Activated T-cell treated with anti-CD3 and anti-CD28 coated beads for 4 hours (primary cell): Measurements from ENCODE around the gene PAFAH1B1.
"Not testable (repeated sequence)": the region's sequence is repeated elsewhere in the genome, so short reads cannot be mapped to it uniquely, and the experiment has no call there.

Experiments
- DNase-seq: peaks from one replicate; pipeline ENCODE4 v3.0.0-alpha.2; 2020

The PAFAH1B1 gene

DNA sequence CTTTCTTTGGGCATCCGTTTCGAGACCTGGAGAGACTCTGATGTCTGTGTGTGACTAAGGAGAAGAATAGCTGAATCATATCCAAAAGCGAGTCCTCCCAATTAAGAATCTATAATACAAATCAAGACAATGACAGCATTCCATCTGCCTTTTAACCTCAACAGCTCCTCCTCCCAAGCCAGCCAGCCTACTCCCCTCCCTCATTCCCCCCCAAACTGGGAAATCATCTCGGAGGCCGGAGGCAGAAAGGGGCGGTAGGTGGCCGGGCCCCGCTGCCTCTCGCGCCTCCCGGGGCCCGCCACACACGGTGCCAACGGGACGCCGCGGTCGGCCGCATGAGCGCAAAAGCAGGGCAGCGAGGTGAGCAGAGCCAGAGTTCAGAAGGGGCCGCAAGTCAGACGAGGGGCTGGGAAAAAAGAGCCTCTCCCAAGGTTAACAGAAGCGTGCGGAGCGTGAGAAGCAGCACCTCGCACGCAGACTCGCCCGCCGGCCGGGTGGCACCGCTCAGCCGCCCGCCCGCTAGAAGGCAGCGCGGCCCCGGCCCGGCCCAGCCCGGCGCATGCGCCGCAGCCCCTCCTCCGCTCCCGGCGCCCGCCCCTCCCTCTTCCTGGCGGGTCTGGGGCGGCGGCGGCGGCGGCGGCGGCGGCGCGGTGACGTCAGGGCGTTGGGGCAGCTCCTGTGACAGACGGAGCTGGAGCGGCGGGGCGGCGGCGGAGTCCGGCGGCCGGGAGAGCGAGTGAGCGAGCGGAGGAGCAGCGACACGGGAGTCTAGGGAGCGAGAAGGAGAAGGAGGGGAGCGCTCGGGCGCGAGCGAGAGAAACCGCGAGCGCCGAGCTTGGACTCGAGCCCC is at the start of gene PAFAH1B1:
Gene PAFAH1B1, plus strand, starts transcription at position 684 of the 850 bp plus-strand sequence. CDS start 44,635 bp downstream, outside the sequence.
- peak; percentile 89 for DNase-seq

DNA sequence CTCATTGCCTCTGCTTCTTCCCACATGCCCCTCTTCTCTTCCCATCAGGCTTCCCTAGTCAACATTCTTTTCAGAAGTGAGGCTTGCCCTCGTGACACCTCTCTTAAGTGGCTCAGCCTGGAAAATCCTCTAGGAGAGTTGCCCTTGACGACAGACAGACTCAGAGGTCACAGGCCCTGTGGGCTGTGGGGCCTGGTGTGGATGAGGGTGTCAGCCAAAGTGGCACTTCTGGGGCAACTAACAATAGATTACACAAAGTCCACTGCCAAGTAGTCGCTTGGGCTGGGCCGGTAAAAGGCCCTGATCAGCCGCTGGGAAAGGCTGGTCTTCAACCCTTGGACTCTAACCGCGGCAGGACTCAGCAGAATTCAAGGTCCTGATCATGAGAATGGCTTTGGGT is 48.1 kb upstream of the PAFAH1B1 start:
- no peak for DNase-seq

DNA sequence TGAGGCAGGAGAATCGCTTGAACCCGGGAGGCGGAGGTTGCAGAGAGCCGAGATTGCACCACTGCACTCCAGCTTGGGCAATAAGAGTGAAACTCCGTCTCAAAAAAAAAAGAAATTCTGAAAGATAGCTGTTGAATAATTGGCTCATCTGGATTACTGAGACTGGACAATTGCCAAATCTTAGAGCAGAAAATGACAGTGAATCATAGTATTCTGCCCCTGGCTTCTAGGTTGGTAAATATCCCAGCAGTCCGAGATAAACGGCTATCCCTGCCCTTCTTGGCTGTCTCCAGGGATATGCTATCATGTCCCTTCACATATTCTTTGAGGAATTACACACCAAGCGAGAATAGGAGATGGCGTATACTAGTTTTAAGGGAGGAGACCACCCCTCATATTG is 46.3 kb upstream of the PAFAH1B1 start:
- no peak for DNase-seq

DNA sequence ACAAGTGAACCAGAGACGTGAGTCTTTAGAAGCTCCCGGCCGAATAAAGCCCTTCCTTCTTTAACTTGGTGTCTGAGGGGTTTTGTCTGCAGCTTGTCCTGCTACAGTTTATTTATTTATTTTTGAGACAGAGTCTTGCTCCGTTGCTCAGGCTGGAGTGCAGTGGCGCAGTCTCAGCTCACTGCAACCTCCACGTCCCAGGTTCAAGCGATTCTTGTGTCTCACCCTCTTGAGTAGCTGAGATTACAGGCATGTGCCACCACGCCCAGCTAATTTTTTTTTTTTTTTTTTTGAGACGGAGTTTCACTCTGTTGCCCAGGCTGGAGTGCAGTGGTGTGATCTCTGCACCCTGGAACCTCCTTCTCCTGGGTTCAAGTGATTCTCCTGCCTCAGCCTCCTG is 45.4 kb upstream of the PAFAH1B1 start:
- DNase-seq: not testable (repeated sequence)

DNA sequence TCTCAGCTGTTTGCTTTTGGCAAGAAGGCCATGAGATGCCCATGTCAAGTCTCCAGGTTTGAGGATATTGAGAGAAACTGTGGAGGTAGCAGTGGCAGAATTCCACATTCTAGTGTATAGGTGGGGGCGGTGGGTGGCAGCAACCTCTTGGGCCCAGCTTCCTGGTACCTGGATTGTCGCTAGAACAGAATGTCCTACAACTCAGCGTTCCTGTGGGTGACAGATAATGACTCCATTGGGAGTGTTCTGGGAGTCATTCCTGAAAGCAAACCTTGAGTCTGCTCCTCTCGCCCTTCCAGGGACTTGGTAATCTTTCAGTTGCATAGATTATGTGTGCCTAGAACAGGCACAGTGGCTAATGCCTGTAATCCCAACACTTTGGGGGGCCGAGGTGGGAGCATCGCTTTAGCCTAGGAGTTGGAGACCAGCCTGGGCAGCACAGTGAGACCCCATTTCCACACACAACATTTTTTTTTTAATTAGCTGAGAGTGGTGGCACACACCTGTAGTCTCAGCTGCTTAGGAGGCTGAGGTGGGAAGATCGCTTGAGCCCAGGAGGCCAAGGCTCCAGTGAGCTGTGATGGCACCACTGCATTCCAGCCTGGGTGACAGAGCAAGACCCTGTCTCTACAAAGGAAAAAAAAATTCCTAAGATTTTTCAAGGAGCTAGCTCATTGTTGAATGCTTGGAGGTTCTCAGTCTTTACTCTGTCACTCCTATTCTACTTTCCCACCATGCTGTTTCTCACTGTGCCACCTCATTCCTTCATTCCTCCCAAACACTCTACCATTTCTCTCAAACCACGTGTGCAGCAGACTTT is 43.9 kb upstream of the PAFAH1B1 start:
- no peak for DNase-seq

DNA sequence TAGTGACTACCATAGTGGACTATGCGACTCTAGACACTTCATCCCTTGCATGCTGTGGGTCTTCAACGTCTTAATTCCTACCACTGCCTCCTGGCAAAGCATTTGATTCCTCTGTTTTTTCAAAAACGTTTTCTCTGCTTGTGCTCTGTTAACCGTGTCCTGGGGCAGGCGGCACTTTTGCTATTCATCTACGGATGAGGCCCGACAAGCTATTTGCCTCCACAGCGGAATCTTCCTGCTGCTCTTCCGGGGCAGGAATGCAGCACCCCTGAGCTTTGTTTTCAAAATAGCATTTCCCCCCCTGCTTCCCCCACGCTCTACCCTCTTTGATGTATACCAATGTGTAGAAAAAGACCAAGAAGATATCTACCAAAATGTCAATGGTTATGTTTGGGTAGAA is 42.0 kb upstream of the PAFAH1B1 start:
- DNase-seq: no peak

DNA sequence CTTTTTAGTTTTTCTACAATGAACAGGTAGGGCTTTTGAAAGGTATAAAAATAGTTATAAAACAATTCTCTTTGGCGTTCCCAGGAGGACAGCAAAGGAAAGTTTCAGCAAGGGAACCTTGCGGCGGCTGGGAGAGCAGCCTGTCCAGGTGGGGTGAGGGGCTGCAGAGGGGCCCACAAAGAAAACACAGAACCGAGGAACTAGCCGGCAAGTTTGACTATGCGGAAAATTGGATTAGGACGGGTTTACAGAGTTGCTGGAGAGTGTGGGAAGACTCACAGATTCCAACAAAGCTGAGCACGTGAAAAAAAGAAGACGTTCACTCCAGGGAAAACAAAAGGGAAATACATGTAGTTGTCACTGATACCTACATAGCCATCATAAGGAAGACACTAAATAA is 41.5 kb upstream of the PAFAH1B1 start:
- no peak for DNase-seq

DNA sequence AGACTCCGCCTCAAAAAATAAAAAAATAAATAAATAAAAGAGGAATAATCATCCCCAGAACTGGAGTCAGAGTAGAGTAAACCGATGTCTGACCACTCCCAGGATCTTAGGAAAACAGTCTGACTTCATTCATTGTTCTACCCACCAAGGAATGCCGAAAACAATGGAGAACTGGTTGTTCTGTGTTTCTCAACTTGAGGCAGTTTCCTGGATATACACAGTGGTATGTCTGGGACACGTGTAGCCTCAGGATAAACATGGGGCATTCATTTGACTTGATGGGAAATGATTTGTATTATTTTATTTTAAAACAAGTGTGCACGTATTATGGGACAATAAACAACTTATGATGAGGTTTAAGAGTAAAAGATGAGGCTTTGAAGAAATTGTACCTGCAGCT is 32.8 kb upstream of the PAFAH1B1 start:
- DNase-seq: no peak

DNA sequence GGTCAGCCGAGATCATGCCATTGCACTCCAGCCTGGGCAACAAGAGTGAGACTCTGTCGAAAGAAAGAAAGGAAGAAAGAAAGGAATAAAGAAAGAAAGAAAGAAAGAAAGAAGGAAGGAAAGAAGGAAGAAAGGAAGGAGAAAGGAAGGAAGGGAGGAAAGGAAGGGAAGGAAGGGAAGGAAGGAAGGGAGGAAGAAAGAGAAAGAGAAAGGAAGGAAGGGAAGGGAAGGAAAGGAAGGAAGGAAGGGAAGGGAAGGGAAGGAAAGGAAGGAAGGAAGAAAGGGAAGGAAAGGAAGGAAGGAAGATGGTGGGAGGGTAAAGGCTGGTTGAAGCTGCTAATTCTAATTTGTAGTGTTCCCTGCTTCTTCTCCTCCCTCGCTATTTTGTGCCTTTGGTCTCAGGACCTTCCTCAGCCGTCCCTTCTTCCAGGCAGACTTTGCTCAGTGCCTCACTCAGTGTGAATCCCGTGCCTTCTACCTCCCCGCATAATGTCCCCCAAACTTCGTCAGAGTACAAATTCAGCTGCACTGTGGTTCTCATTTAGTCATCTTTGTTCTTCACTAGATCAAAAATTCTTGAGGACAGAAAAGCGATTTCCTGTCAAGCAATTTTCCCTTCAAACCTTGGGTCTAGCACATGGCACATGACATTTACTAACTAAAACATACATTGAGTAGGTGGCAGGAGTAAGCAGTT is 31.1 kb upstream of the PAFAH1B1 start:
- no peak for DNase-seq

DNA sequence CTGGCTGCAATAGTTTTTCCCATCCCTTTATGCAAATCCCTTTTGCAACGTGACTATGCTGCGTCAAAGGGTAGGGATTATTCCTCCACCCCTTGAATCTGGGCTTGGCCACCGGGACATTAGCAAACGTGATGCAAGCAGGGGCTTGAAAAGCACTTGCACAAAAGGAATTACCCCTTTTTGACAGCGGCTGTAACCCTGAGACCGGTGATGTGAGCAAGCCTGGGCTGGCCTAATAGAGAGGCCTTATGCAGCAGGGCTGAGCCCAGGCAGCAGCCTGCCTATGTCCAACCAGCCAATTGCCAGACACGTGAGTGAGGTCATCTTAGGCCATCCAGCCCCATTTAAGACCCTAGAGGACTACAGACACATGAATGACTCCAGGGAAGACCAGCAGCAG is 30.4 kb upstream of the PAFAH1B1 start:
- no peak for DNase-seq

DNA sequence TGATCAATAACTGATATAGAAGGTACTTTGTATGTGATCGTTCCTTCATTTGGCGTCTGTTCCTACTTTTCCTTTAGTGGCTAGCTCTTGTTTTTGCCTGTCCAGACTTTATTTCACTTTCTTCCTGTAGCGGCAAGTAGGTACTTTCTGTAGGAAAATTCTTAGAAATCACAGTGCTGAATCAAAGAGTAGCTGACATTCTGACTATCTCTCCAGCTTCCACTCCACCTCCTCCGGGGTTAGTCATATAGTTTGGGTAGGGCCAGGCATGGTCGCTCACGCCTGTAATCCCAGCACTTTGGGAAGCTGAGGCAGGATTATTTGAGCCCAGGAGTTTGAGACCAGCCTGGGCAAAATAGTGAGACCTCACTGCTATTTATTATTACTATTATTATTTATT is 29.9 kb upstream of the PAFAH1B1 start:
- DNase-seq: no peak

DNA sequence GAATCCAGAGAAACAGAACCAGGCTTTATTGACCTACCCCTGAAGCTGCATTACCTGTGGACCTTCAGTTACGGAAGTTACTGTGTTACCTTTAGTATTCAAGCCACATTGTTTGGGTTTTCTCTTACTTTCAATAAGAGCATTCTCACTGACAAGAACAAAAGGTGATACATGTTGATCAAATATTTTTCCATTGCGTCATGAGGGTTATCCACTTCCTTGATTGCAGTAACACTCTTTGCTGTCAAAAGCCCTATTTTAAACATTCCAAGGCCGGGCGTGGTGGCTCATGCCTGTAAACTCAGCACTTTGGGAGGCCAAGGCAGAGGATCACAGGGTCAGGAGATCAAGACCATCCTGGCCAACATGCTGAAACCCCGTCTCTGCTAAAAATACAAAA is 28.6 kb upstream of the PAFAH1B1 start:
- DNase-seq: no peak

DNA sequence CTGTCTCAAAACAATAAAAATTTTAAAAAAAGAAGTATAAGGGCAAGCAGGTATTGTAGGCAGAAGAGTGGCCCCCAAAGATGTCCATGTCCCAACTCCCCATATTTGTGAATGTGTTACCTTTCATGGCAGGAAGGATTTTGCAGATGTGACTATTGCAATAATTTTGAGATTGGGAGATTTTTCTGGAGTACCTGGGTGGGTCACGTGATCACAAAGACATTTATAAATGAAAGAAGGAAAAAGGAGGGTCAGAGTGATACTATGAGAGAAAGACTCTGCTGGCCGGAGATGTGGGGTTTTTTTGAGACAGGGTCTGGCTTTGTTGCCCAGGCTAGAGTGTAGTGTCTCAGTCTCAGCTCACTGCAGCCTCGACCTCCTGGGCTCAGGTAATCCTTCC is 27.4 kb upstream of the PAFAH1B1 start:
- no peak for DNase-seq

DNA sequence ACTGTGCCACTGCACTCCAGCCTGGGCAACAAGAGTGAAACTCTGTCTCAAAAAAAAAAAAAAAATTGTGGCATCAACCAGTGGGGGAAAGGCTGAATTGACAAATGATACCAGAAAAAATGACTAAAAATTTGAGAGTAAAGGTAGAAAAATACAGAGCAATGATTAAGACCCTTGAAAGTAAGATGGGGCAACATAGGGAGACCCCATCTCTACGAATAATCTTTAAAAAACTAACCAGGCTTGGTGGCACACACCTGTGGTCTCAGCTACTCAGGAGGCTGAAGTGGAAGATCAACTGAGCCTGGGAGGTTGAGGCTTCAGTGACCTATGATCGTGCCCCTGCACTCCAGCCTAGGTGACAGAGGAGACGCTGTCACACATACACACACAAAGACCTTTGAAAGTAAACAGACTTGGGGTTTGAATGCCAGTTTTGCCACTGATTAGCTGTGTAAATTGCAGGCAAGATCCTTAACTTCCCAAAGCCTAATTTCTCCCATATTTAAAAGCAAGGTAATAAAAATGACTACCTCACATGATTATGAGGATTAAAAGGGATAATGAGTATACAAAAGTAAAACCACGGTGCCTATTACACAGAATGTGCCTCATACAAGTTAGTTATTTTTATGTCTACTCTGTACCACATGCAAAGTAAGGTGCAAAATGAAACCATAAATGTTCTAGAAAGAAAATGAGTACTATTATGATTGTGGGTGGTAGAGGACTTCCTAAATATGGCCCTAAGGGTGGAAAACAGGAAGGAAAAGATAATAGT is 21.7 kb upstream of the PAFAH1B1 start:
- DNase-seq: no peak

DNA sequence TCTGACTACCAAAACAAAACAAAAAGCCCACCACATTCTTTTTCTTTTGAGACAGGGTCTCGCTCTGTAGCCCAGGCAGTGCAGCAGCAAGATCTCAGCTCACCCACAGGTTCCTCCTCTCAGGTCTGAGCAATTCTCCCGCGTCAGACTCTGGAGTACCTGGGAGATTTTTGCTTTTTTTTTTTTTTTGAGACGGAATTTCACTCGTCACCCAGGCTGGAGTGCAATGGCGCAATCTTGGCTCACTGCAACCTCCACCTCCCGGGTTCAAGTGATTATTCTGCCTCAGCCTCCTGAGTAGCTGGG is 21.2 kb upstream of the PAFAH1B1 start:
- not testable (repeated sequence) for DNase-seq

DNA sequence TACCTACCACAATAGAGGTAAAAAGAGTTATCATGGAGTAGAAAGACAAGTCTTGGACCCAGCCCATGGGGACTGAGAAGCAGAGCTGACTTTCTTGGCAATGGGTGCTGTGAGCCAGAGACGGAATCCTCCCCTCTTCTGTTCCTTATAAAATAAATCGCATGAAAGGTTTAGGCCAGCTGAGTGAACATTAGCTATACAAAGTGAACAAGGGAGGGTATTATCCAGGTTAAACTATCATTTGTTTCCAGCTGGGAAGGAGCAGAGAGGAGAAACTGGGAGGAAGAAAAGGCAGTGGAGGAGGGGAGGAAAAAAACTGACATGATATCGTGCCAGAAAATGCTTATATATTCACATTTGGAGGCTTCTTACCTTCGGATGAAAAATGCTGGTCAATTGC is 13.3 kb upstream of the PAFAH1B1 start:
- DNase-seq: no peak

DNA sequence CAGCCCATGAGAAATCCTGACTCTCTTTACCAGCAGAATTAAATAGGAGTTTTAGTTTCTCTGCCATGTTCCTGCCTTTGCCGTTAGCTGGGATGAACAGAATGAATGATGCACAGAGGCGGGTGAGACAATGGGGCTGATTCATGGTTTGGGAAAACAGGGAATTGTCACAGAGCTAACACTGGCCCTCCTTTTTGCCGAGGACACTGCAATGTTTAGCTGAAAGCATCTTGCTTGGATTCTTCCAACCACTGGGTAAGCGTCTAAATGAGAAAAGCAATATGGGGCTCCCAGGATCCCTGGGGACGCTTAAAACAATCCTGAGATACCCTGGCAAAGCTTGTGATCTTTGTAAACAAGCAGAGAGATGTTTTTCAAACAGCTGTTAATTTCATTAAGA is 12.8 kb upstream of the PAFAH1B1 start:
- no peak for DNase-seq

DNA sequence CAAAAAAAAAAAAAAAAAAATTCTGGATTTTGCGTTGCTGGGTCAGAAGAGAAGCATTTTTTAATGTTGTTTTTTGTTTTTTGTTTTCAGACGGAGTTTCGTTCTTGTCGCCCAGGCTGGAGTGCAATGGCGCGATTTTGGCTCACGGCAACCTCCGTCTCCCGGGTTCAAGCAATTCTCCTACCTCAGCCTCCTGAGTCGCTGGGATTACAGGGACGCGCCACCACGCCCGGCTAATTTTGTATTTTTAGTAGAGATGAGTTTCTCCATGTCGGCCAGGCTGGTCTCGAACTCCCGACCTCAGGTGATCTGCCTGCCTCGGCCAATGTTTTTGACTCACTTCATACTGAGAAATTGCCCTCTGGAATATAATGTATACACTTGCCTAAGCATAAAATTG is 11.0 kb upstream of the PAFAH1B1 start:
- no peak for DNase-seq

DNA sequence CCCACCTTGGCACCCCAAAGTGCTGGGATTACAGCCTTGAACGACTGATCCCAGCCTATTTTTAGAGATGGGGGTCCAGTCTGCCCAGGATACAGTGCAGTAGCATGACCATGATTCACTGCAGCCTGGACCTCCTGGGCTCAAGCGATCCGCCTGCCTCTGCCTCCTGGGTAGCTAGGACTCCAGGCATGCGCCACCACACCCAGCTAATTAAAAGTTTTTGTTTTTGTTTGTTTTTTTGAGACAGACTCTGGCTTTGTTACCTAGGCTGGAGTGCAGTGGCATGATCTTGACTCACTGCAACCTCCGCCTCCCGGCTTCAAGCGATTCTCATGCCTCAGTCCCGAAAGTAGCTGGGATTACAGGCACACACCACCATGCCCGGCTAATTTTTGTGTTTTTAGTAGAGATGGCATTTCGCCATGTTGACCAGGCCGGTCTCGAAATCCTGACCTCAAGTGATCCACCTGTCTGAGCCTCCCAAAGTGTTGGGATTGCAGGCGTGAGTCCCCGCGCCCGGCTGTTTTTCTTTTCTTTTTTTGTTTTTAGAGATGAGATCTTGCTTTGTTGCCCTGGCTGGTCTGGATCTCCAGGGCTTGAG is 2.3 kb upstream of the PAFAH1B1 start:
- DNase-seq: no peak

DNA sequence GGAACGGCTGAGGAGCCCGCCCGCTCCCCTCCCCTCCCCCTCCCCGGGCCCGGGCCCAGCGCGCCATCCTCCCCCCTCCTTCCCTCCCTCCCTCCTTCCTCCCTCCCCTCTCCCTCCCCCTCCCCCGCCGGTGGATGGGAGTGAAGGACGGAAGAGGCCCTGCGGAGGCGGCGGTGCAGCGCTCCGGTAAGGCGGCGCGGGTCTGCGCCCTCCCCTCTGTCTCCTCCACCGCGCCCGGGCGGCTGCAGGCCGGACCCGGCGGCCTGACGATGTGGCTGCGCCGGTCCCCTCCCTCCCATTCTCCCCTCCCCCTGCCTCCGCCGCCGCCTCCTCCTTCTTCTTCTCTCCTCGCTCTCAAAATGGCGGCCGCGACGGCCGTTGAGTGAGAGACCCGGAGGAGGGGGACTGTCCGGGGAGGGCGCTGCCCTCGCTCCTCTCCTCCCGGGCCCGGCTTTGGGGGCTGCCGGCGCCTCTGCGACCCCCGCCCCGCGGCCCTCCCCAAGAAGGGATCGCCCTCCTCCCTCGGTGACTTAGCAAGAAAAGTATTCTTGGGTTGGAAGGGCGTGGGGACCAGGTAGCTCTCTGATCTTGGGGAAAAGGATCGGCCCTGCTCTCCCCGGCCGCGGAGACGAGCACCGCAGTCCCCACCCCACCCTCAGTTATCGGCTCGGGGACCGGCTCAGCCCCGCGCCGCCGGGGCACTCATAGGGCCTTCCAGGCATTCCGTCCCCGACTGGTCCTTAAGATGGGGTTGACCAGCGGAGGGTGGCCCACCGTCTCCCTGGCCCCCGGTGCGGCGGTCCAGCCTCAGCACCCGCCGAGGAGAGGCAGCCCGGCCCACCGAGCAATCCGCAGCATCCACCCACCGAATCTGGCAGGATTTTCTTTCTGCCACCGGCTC is 617 bp downstream of the PAFAH1B1 start:
- DNase-seq: peak; percentile 72
